Measurements from ENCODE around the gene TFPT. TPM values are rescaled to one million over a fixed set of nuclear protein-coding genes. Genes with fewer than 3 reads are reported as not detected.

TFPT gene
- total RNA-seq, 4 donors from 2014 or later: 0.88 to 37.1 (median 9.9) TPM

DNA sequence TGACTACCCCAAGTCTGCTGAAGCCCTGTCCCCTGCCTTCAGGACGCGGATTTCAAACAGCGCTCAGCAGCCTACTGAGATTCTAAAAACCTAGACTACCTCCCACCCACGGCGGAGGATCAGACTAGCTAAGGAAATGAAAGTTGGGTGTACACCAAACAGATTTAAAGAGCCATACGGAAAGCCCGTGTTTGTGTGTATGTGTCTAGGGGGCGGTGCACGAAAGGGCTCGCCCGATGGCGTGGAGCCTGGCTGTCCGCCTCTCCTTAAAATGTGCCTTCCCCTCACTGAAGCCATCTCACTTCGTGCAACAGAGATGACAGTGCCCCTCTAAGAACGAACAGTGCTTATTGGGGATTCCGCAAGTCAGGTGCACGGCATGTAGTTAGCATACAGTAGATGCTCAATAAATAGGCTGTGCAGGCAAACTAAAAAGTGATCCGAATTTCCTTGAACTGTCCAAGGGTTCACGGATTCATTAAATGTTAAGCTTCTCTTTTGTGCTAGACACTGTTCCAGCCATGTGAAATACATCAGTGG is 43.4 kb upstream of the TFPT start:
- Histone ChIP-seq H3K27ac (peak overlapping the region; percentile 93), H3K4me1 (peaks cover 0 to 4% of the 10 kb centered on the region in 2 donors), H3K27me3 (no peaks in the 10 kb centered on the region), H3K36me3 (no peaks in the 10 kb centered on the region), H3K4me3 (peak overlapping the region; percentile 63 to 79), H3K9me3 (no peaks in the 10 kb centered on the region)
- TF ChIP-seq POLR2A (IDR thresholded peaks at IDR 0.05) (no peak), CTCF (IDR thresholded peaks at IDR 0.05) (no peak)
- no peak for DNase-seq
- intact Hi-C loops (cut with DNase I; ENCODE audit: low total_unique reads): no loop called here

- TF ChIP-seq POLR2A (IDR thresholded peaks at IDR 0.05) (no peak), CTCF (IDR thresholded peaks at IDR 0.05) (no peak)
- intact Hi-C loops (cut with DNase I; ENCODE audit: low total_unique reads): no loop called here
- Histone ChIP-seq H3K27me3 (no peaks in the 10 kb centered on the region), H3K4me3 (no peak overlapping the region), H3K36me3 (no peaks in the 10 kb centered on the region), H3K4me1 (peaks cover 0 to 4% of the 10 kb centered on the region in 2 donors), H3K27ac (no peak overlapping the region), H3K9me3 (no peaks in the 10 kb centered on the region)
- no peak for DNase-seq
Observed at GRCh38 chr19:54156953-54157352, 41.5 kb upstream of the TFPT start.

DNA sequence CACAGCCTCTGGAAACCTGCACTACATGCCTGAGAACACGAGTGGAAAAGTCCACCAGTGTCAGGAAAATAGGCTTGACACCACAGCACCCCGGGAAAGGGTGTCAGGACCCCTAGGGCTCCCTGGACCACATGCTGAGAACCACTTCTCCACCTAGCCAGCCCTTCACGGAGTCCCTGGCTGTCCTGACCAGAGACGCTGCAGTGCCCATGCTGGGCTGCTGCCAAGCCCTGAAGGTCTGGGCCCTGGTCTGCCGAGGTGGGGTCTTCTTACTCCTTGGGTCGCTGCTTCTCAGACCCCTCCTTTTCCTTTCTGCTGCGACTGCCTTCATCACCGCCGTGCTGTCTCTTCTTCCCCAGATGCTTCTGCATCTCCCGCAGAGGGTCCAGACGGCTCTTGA is 41.0 kb upstream of the TFPT start:
- no peak overlapping the region for H3K27ac ChIP-seq
- TF ChIP-seq CTCF (IDR thresholded peaks at IDR 0.05): no peak
- TF ChIP-seq POLR2A (IDR thresholded peaks at IDR 0.05): no peak
- no peaks in the 10 kb centered on the region for H3K36me3 ChIP-seq
- peaks cover 0 to 4% of the 10 kb centered on the region in 2 donors for H3K4me1 ChIP-seq
- H3K9me3 ChIP-seq: no peaks in the 10 kb centered on the region
- DNase-seq: no peak
- no peak overlapping the region for H3K4me3 ChIP-seq
- intact Hi-C loops (cut with DNase I; ENCODE audit: low total_unique reads): no loop called here
- no peaks in the 10 kb centered on the region for H3K27me3 ChIP-seq

DNA sequence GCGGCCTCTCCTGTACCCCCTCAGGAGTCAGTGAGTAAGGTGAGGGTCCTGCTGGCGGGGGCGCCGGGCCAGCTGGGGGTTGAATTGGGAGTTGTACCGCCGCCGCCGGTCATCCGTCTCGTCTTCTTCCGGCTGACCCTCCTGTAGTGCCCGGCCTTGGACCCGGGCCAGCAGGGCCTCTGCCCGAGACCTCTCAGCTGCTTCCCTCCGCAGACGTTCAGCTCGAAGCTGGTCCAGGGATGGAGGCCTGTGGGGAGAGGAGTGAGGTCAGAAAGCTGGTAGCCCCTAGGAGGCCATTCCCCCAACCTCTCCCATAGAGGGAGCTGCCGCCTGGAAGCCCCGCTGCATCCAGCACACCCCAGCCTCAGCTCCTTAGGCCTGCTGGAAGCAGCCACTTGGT is 40.2 kb upstream of the TFPT start:
- TF ChIP-seq POLR2A (IDR thresholded peaks at IDR 0.05) (no peak), CTCF (IDR thresholded peaks at IDR 0.05) (no peak)
- intact Hi-C loops (cut with DNase I; ENCODE audit: low total_unique reads): no loop called here

GRCh38 chr19:54154603-54155345 is 39.3 kb upstream of the TFPT start:
- H3K27me3 ChIP-seq: no peaks in the 10 kb centered on the region
- no peak overlapping the region for H3K4me3 ChIP-seq
- no peak overlapping the region for H3K27ac ChIP-seq
- TF ChIP-seq CTCF (IDR thresholded peaks at IDR 0.05): no peak
- TF ChIP-seq POLR2A (IDR thresholded peaks at IDR 0.05): no peak
- no peak for DNase-seq
- intact Hi-C loops (cut with DNase I; ENCODE audit: low total_unique reads): no loop called here
- no peaks in the 10 kb centered on the region for H3K36me3 ChIP-seq
- peaks cover 0 to 4% of the 10 kb centered on the region in 2 donors for H3K4me1 ChIP-seq
- no peaks in the 10 kb centered on the region for H3K9me3 ChIP-seq

More for the DNA sequence above, 40.2 kb upstream of the TFPT start:
- no peak overlapping the region for H3K4me3 ChIP-seq
- DNase-seq: no peak
- no peaks in the 10 kb centered on the region for H3K36me3 ChIP-seq
- H3K27me3 ChIP-seq: no peaks in the 10 kb centered on the region
- H3K4me1 ChIP-seq: peaks cover 0 to 4% of the 10 kb centered on the region in 2 donors
- no peaks in the 10 kb centered on the region for H3K9me3 ChIP-seq
- no peak overlapping the region for H3K27ac ChIP-seq

Data from uterus (tissue), 4 donors.